CD4-positive, alpha-beta T cell treated with Interleukin-10 for 1 hour (primary cell): ENCODE results near the gene IL17F.

ENCODE experiments used
- DNase-seq: peaks from one replicate; pipeline ENCODE4 v3.0.0-alpha.2; 2020

IL17F gene

DNA sequence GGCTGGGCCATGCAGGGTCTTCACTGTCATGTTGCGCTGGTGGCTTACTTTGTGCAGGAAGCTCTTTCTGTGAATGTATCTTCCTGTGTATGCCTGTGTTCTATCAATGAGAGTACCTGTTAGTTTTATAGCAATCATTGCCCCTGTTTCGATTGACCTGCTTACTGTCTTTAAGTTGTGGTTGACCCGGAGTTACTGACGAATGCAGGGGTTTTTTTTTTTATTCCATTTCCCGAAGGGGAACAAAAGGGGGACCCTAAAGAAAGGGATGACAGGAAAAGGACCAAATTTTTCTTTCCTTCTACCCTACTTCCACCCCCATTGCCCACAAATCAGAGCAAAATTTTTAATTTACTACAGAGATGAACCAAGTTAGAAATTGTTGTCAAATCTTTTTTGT, at the start of gene IL17F:
Gene IL17F, minus strand, starts transcription at position 101 of the 400 bp plus-strand sequence. Its CDS starts 71 bp downstream, at position 30.
- DNase-seq: no peak

DNA sequence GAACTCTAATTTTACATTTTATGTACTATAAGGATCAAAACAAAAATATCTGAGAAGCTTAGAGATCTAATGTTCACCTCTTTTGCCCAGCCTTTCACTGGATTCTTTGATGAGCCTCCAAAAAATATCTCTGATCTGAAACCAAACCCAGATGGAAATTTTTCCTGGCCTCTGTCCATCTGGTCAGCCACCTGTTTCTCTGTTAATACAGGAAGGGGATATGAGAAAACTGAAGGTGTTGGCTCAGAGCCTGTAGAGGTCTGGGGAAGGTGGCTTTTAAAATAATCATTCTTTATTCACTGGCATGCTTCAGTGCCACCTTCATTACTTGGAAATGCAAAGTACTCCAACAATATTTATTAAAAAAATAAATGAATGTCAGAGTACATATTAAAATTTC, 48.8 kb upstream of the IL17F start:
- DNase-seq: no peak

DNA sequence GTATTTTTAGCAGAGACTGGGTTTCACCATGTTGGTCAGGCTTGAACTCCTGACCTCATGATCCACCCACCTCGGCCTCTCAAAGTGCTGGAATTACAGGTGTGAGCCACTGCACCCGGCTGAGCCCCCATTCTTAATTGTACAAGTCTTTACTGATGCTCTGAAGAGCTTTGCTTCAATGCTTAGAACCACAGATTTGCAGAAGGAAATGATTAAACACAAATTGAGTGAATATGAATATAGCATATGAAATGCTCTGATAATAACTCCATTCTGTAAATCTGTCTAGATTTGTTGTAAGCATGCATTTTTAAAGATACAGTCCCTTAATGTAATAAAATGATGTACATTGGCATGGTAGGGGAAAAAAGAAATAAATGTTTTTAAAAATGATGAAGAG, 44.5 kb upstream of the IL17F start:
- DNase-seq: no peak

DNA sequence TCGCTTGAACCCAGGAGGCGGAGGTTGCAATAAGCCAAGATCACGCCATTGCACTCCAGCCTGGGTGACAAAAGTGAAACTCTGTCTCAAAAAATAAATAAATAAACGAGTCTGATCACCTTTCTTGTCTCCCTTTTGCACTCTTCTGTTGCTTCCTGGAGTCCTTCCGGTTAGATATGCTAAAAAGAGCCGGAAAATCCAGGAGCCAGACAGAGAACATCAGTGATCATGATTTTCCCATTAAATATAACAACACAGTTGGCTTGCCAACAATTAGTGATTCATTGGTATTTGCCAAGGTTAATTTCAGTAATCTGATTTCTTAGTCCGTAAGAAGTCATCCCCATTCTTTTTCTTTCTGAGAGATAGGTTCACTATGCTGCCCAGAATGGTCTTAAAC, 43.9 kb upstream of the IL17F start:
- DNase-seq: no peak

DNA sequence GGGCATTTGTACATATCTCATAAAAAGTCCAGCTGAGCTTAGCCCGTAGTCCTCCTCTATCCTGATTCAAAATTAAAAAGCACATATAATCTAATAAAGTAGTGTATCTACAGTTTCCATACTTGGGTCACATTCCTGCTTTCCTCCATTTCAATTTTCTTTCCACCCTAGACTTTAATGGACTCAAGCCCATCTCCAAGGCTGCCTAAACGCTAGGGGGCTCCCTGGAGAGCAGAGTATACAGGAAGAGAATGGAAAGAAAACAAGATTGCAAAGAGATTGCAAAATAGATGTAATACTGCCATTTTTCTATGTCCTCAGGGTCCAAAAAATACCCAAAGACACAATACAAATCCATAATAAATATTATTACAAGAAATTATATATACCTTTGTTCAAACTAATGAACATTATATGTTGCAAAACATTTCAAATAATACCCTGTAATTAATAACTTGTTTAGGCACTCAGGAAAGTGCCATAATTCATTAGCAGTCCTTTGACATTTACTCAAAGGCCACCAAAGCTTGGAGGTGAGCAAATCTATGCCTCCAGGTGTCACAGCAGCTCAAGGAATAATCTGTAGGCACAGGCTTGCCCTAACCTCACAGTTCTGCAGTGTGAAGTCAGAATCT, 42.6 kb upstream of the IL17F start:
- peak; percentile 66 for DNase-seq

DNA sequence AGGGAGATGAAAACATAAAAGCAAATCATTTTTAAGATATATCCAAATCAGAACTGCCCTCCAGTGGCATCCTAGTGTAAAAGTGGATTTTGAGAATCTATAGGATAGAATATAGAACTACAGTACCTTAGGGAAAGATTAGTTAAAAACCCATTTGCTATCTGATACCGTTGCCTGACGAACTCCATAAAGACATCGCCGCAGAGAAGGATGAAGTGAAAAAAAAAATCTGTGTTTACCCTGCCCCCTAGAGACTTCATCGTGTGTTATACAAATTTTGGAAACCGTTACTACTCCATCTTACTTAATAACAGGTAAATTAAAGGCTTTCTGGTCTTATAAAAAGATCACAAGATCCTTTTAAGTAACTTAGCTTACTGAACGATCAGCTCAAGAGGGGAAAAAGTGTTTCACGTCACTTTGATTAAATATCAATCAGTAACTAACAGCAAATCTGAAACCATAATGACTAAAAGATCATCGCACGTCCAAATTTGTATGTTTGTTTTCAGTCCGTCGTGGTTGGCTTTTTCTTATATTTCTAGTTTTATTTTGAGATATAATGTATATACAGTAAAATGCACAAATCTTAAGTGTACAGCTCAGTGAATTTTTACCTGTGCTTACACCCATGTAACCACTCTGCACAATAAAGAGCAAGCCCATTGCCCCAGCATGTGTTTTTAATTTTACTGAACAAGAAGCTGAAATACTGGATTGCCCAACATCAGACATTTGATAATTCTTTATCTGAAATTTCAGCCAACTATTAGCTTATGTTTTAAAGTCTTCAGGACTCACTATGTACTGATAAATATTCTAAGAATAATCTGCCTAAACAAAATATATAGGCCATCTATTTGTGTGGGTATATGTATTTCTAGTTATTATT, 41.1 kb upstream of the IL17F start:
- DNase-seq: no peak

DNA sequence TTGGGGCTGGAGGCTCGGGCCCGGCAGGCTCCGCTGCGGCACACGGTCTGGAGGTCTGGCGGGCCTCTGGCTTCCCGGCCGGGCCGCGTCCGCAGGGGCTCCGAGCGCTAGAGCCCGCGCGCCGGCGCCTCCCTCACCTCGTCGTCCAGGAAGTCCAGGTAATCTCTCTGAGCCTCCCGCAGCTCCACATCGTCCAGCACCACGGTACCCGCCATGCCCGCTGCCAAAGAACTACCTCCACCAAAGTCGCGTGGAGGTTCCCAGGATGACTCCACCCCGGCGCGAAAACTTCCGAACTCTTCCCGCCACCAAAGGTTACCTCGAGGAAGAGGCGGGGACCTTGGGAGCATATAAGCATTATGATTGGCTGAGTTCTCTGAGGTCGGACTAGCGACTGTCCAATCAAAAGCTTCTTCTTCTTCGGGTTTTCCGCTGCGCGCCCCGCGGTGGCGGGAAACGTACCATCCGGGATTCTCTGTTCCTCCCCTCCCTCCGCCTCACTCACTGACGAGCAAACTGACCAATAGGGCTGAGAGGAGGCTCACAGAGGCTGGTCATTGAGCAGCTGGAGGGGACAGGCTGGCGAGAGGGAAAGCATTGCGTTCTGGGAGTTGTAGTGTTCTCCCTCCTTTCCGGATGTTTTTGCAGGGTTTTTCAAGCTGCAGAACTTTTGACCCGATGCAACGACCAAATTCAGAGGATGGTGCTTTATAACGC, 40.3 kb upstream of the IL17F start, which contains the start of gene MCM3:
Gene MCM3, minus strand, starts transcription at position 283 of the 717 bp plus-strand sequence. Its CDS starts 68 bp downstream, at position 215.
- peak; percentile 99 for DNase-seq

DNA sequence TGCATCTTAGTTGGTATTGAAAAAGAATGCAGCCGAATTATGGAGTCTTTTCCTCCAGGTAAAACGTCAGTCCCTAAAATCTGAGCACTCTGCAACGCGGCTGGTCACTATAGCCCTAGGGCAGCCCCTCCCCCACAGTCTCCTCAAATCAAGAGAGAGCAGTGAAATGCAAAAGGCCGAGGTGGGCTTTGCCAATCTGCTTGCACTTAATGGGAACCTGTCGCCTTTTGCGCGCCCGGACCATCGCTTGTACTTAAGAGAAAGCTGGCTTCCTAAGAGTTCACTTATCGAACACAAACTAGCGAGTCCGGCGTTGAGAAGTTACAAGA, 39.8 kb upstream of the IL17F start:
- peak; percentile 17 for DNase-seq

DNA sequence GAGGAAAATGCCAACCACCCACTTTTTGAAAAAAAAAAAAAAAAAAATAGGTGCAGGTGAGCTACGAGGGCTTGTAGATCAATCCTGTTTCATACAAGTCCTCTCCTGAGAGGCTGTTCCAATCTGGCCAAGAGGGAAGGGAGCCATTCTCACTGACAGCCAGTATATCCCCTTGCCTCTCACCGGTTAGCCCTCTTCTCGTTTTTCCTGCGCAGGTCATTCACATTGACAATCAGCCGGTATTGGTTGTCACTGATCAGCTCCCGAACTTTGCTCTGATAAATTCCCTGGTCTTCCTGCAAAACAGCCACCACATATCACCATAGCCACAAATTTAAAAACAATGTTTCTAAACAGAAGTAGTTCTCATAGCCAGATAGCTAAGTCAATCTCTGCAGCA, 38.8 kb upstream of the IL17F start:
- DNase-seq: no peak

DNA sequence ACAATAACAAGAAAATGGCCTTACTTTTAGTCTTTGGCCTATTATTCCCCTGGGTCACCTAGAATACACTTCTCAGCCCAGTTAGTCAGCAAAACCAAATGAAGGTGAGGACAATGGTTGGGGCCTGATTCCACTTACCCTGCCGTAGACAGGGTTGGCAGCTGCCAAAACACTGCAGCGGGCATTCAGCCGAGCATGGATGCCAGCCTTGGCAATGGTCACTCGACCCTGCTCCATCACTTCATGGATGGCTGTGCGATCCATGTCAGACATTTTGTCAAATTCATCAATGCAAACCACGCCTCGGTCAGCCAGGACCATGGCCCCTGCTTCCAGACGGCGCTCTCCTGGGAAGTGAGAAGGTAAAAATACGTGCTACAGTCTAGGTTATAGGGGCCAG, 31.8 kb upstream of the IL17F start:
- DNase-seq: no peak

DNA sequence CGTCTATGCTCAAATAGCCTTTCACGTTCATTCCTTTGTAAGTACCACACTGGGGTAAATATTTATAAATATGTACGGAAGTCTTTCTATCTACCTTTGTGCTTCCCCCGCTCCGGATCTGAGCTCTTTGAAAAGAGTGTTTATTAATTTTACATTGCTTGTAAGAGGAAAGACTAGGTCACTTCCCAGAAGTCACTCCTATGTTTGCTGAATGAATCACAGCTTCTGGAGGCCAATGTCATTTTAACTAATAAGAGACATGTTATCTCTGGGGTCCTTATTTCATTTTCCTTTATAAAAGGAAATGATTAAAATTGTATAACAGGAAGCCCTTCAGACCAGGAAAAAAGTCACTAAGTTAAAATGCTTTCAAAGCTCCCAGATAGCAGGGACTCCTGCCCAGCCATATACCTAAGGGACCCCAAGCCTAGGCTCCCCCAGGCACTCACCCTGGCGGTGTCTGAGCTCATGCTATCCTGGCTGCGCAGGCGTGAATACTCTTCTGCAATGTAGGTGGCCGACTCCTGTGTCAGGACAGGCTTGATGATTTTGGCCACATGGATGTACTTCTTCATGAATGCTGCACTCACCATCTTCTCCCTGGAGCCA, 27.7 kb upstream of the IL17F start:
- no peak for DNase-seq

DNA sequence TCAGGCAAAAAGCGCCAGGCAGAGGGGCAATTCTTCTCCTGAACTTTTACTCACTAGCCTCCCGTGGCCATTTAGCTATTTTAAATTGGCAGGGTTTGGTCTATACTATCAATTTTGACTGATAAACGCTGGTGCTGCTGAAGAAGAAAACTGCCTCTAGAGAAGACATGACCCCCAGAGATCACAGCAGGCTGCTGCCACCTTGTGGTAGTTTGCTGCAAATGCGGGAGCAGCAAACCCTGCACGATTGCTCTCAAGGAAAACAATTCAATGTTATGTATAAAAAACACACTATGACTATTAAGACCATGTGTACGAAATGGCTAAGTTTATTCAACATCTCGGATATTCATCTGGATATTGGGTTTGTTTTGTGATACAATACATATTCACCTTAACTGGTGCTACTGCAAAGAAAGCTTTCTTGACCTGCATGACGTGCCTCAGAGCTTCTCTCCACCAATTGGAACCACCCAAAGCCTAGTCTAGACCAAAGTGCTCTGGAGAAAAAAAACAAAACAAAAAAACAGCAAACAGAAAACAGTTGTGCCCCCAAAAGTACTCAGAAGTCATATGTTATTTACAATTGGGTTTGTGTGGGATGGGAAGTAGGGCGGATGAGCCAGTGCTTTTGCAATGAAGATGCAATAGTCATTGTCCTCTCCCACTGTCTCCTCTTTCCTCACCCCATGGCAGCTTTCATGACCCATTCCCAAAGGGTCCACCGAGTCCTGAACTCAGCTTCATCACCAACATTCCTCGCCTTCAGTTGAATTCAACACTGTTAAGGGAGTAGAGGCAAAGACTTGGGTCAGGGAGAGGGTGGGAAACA, 19.6 kb upstream of the IL17F start:
- peak; percentile 78 for DNase-seq

DNA sequence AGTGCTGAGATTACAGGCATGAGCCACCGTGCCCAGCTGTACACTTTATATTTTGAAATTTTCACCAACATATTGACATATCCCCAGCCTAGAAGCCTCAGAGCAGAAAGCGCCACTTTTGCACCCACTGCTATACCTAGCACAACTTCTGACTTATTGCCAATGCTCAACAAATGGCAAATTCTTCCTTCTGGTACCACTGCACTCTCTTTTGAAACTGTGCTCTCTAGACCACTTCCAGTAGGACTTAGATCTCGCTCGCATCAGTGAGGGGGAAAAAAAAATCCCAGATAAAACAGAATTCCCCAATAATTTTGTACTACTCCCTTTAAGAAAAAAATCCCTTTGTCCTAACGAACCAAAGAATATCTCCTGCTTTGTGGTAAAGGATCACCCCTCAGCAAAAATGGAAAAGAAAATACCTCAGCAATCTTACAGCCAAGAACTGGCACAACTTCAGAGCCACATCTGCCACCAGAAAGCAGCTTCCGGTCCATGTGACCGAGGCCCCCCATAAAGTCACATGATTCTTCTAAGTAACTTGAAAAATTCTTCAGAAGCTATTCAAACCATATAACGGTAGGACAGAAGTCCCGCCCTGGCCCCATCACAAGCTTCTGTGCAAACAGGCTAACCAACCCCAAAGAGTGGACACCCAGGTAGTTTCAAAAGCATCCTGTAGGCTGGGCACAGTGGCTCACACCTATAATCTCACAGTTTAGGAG, 18.5 kb upstream of the IL17F start:
- no peak for DNase-seq

DNA sequence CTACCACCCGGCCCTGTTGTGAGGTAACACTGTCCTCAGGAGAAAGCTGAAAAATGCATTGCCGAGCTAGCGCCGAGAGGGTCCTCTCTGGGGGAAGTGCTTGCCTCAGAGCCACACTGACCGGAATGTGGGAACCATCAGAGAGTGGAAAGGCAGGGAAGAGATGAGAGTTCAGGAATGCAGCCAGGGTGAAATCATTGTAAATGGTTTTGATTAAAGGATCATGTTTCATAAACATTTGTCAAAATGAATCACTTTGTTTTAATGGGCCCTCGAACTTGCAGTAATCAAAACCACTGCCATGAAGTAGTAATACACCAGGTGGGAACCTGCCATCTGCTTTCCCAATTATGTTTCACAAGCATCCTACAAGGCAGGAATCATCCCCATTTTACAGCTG, 16.9 kb upstream of the IL17F start:
- DNase-seq: no peak

DNA sequence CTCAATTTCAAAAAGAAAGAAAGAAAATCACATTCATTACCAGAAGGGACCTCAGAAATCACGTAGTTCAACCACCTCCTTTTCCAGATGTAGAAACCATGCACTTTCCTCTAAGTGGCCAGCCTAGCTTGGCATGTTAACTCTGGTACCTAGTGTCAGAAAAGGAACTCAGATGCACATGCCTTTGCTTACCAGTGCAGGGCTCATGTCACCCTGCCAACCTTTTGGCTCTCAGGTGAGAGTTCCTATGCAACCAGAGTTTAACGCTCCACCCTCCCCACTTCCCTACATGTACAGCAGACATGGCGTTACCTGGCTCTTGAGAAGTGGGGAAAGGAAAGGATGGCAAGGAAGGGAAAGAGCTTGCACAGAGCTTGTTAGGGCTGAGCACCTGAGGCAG, 16.3 kb upstream of the IL17F start:
- no peak for DNase-seq

DNA sequence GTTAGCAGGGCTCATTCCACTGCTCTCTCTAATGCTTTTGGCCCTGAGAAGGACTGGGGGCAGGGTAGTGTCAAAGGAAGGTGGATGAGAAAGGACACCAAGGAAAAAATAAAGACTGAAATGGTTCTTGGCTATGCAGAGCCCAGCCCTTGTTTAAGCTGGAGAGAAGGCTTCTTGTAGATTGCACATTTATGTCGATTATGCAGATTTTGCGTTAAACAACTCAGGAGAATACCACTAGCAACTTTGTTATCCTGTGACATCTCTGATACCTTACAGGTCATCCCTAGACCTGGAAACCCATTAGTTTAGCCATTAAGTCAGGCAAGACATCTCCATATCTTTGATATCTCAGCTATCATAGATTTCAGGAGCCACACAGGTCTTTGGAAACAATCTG, 11.1 kb upstream of the IL17F start:
- DNase-seq: no peak

DNA sequence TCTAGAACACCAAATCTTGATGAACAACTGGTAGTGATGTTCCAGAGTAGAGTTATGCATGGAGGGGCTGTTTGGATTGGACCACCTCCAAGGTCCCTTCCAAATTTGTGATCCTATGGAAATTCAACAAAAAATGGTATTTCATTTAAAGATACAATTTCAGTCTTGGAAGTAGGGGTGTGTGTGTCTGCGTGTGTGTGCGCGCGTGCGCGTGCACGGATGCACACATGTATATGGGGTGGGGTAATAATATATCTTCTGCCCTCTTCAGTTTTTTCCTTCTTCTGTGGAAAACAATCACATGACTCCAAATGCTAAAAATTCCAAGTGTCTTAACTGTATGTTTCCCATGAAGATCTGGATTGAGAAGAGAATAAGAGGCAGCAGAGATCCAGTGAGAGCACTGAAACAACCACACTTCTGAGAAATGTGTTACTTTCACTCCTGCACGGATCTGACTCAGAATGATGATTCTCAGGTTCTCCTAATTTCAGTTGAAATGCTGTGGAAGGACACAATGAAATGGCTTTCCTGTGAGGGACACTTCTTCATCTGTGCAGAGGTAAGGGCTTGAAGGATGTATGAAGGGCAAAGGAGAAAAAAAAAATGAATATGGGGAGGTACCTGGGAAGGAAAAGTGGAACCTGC, 10.6 kb upstream of the IL17F start:
- DNase-seq: no peak

DNA sequence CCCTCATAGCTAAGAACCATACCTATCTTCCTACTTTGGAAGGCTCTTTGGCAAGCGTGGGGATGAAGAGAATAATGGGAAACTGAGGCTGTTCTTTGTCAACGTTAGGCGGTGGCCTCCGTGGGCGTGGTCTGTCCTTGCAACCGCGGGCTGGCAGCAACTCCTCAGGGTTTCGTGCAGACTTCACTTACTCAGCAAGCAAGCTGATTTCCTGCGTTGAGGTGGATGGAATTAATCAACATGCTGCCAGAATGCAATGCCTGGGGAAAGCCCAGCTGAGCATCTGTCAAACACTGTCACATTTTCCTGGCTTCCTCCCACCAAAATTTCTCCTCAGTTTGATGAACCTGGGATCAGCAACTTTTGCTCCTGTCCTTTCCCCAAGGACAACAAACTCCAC, 9.2 kb upstream of the IL17F start:
- DNase-seq: no peak

DNA sequence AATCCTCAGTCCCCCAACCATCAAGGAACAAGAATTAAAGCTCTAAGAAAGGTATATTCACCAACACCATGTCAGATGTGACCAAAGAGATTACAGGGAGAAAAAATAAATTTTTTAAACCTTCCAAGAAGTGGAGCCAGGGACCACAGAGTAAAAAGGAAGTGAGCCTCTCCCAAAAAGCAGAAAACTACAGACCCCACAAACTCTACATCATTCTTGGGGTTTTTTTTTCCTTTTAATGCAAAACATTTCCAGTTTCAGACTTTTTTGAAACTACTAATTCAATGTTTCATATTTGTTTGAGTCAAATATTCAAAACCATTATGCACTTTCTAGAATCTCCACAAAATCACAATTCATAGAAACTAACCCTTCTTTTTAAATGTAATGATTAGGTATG, 6.8 kb upstream of the IL17F start:
- no peak for DNase-seq

DNA sequence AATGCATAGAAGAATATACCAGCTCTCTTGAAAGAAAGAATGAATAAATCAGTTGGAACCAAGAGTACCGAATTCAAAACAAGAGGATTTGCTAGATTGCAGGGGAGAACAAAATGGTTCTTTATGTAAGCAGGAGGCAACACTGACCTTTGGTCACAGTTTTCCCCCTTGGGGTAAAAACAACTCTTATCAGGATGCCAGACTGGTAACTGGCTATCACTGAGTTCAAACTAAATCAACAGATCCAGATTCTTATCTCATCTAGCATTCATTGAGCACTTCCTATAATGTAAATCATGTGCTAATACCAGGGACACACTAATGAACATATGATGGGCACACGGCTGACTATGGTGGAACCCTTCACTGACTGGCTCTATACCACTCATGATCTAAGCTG, 4.8 kb upstream of the IL17F start:
- no peak for DNase-seq

DNA sequence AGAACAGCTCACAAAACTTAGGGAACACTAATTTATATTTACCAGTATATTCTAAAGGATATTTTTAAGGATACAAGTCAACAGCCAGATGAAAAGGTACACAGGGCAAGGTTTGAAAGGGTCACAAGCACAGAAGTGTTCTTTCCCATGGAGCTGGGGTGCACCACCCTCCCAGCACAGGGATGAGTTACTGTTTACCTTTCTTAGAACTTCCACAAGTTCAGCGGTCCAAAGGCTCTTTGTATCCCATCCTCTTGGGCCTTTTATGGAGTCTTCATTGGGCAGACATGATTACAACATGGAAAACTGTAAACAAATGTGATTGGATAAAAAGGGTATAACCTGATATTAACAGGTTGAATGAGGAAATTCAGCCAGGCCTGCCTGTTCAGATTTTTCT, 1.1 kb upstream of the IL17F start:
- DNase-seq: no peak
